ENCODE measurements around the gene SPACA4.

GRCh38 chr19:48645620-48646000 lies 39.1 kb downstream of the SPACA4 start:
- TF ChIP-seq CTCF (IDR thresholded peaks at IDR 0.05) (peak in 1 of 7 experiments; percentile 2), POLR2A (IDR thresholded peaks at IDR 0.05) (no peak)

Data from body of pancreas (tissue), 4 donors.